HG03196 (cell line): ENCODE measurements around the gene TMEM258.

Experiments
- ATAC-seq: cut with Tn5 transposase; IDR thresholded peaks from one replicate; pipeline ENCODE4 v1.9.1; 2021; ENCODE audit not compliant: unreplicated experiment

The TMEM258 gene

GRCh38 chr11:61797263-61797944 is 5.0 kb upstream of the TMEM258 start:
- no peak for ATAC-seq

GRCh38 chr11:61795876-61796526 is 3.6 kb upstream of the TMEM258 start:
- ATAC-seq = no peak

- no peak for ATAC-seq
Observed at GRCh38 chr11:61795459-61795858, 3.1 kb upstream of the TMEM258 start.

- no peak for ATAC-seq
Observed at GRCh38 chr11:61794579-61794978, 2.2 kb upstream of the TMEM258 start.

GRCh38 chr11:61793829-61794204 is 1.4 kb upstream of the TMEM258 start:
- no peak for ATAC-seq

GRCh38 chr11:61793083-61793828 is 857 bp upstream of the TMEM258 start:
- ATAC-seq = no peak

GRCh38 chr11:61791737-61792309 is 576 bp downstream of the TMEM258 start:
- peak; percentile 13 for ATAC-seq

GRCh38 chr11:61787928-61788491 is 4.4 kb downstream of the TMEM258 start:
- no peak for ATAC-seq

- no peak for ATAC-seq
Observed at GRCh38 chr11:61785837-61786402, 6.5 kb downstream of the TMEM258 start.

- no peak for ATAC-seq
Observed at GRCh38 chr11:61784506-61784805, 7.9 kb downstream of the TMEM258 start.

GRCh38 chr11:61783717-61784505 is 8.5 kb downstream of the TMEM258 start:
- ATAC-seq = no peak

GRCh38 chr11:61782841-61783240 is 9.6 kb downstream of the TMEM258 start:
- ATAC-seq = no peak

GRCh38 chr11:61782299-61782698 is 10.1 kb downstream of the TMEM258 start:
- no peak for ATAC-seq

GRCh38 chr11:61781585-61781984 is 10.8 kb downstream of the TMEM258 start:
- no peak for ATAC-seq

- ATAC-seq = no peak
Observed at GRCh38 chr11:61780581-61781162, 11.7 kb downstream of the TMEM258 start.

- no peak for ATAC-seq
Observed at GRCh38 chr11:61779666-61780525, 12.5 kb downstream of the TMEM258 start.

- ATAC-seq = no peak
Observed at GRCh38 chr11:61778920-61779650, 13.3 kb downstream of the TMEM258 start.

- no peak for ATAC-seq
Observed at GRCh38 chr11:61778357-61778886, 14.0 kb downstream of the TMEM258 start.
